C4-2B (cell line): Measurements from ENCODE around the gene TIMM44.

Source experiments
- ZFX ChIP-seq: fragments of 450-650 bp; IDR thresholded peaks from 2 replicates; pipeline ENCODE4 v1.6.1; 2017
- TF ChIP-seq, protein P1 (sequence below): fragments of 450-650 bp; conservative IDR thresholded peaks from 2 replicates; pipeline ENCODE4 v1.5.1; 2017; ENCODE audit warnings: mild to moderate bottlenecking

DNA sequence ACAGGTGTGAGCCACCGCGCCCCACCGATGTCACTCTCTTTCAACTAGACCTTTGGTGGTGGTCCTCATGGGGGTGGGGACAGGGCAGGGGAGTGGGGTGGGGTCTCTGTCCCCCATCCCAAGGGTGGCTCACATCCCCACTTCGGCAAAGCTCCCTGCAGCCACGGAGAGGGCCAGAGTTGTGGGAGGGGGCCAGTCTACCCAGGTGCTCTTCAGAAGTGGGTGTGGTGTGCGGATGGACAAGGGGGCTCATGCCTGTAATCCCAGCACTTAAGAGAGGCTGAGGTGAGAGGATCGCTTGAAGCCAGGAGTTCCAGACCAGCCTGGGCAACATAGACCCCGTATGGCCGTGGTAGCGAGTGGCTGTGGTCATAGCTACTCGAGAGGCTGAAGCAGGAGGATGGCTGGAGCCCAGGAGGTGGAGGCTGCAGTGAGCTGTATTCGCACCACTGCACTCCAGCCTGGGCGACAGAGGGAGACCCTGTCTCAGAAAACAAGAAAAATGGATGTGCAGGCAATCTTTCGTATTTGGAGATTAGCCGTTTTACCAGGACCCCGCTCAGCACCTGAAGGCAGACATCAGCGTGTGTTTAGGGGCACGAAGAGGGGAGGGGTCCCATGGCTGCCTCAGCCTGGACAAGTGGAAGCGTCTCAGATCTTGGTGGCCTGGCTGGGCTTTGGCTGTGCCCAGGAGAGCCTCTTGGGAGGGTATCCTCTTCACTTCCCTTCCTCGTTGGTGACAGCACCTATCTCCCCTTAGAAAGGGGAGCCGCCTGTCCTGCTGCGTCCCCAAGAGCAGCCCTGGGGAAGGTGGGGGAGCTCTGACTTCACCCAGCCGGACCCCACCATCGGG is 28.0 kb downstream of the TIMM44 start:
- TF ChIP-seq, protein P1, sequence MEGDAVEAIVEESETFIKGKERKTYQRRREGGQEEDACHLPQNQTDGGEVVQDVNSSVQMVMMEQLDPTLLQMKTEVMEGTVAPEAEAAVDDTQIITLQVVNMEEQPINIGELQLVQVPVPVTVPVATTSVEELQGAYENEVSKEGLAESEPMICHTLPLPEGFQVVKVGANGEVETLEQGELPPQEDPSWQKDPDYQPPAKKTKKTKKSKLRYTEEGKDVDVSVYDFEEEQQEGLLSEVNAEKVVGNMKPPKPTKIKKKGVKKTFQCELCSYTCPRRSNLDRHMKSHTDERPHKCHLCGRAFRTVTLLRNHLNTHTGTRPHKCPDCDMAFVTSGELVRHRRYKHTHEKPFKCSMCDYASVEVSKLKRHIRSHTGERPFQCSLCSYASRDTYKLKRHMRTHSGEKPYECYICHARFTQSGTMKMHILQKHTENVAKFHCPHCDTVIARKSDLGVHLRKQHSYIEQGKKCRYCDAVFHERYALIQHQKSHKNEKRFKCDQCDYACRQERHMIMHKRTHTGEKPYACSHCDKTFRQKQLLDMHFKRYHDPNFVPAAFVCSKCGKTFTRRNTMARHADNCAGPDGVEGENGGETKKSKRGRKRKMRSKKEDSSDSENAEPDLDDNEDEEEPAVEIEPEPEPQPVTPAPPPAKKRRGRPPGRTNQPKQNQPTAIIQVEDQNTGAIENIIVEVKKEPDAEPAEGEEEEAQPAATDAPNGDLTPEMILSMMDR = no peak
- no peak for TF ChIP-seq ZFX
